VCaP (cell line): ENCODE results near the gene MPP2.

Source experiments
- H3K27ac ChIP-seq: fragments of 450-650 bp; 2 replicates; pipeline ENCODE4 v1.5.1; 2017
- CTCF ChIP-seq: fragments of 450-650 bp; conservative IDR thresholded peaks from 2 replicates; pipeline ENCODE4 v1.5.1; 2017; ENCODE audit warnings: mild to moderate bottlenecking, moderate library complexity

Gene MPP2

GRCh38 chr17:43868226-43868994 is 38.9 kb downstream of the MPP2 start:
- H3K27ac ChIP-seq: no peak overlapping the region
- no peak for TF ChIP-seq CTCF

GRCh38 chr17:43864161-43864984 is 43.0 kb downstream of the MPP2 start:
- no peak overlapping the region for H3K27ac ChIP-seq
- TF ChIP-seq CTCF: no peak

GRCh38 chr17:43861960-43862359 is 45.4 kb downstream of the MPP2 start:
- no peak overlapping the region for H3K27ac ChIP-seq
- no peak for TF ChIP-seq CTCF

- no peak for TF ChIP-seq CTCF
- no peak overlapping the region for H3K27ac ChIP-seq
Observed at GRCh38 chr17:43860927-43861622, 46.3 kb downstream of the MPP2 start.

- no peak overlapping the region for H3K27ac ChIP-seq
- TF ChIP-seq CTCF: no peak
Observed at GRCh38 chr17:43860077-43860725, 47.1 kb downstream of the MPP2 start.

GRCh38 chr17:43857957-43858600 is 49.3 kb downstream of the MPP2 start:
- no peak for TF ChIP-seq CTCF
- no peak overlapping the region for H3K27ac ChIP-seq
